ENCODE results near the gene SORL1. TPM values are rescaled to one million over a fixed set of nuclear protein-coding genes. Genes with fewer than 3 reads are reported as not detected.

Gene SORL1
- total and polyA plus RNA-seq, 9 of the 15 experiments (the other 6 are each of a cell fraction or from before 2014, with no cell fraction given) = 0.01 to 0.66 TPM; not detected in 7

- TF ChIP-seq MTA1 (IDR thresholded peaks at IDR 0.05; ENCODE audit: borderline replicate concordance) = no peak
- TF ChIP-seq POLR3G (IDR thresholded peaks at IDR 0.05; ENCODE audit: extremely low read depth, insufficient read length, insufficient replicate concordance) = no peak
- TF ChIP-seq NCOA6 (IDR thresholded peaks at IDR 0.05) = no peak
- no peak for TF ChIP-seq KLF10 (CRISPR knock-in tag; IDR thresholded peaks at IDR 0.05)
- no peak for TF ChIP-seq PHF20 (IDR thresholded peaks at IDR 0.05; ENCODE audit: partially characterized antibody)
These were observed 217.3 kb downstream of the SORL1 start (continued) for GRCh38 chr11:121669422-121669821.

GRCh38 chr11:121670266-121670665 lies 218.2 kb downstream of the SORL1 start:
- intact Hi-C loops (cut with micrococcal nuclease) (no loop called here), in situ Hi-C loops (cut with MboI) (no loop called here)
- H3K4me2 ChIP-seq (ENCODE audit: insufficient read depth, low read length) = no peak overlapping the region
- H2AFZ ChIP-seq (ENCODE audit: low read depth, low read length) = no peak overlapping the region
- H3K4me1 ChIP-seq (replicated peaks in 1 of 2; ENCODE audit: control insufficient read depth in 2 of 2, insufficient read depth in 2 of 2, low read length in 2 of 2) = no peaks in the 10 kb centered on the region; a peak in 1 of 5 replicates
- no peaks in the 10 kb centered on the region for H3K27me3 ChIP-seq (ENCODE audit: control insufficient read depth in 2 of 2, insufficient read depth in 2 of 2, low read length in 2 of 2)
- FAIRE-seq = no peak
- H3K9me1 ChIP-seq (ENCODE audit: control insufficient read depth, insufficient read depth, low read length) = no peaks in the 10 kb centered on the region
- no peaks in the 10 kb centered on the region for H3K9me3 ChIP-seq (replicated peaks; ENCODE audit: control insufficient read depth, insufficient read depth, low read depth, low read length)
- H3K27ac ChIP-seq (ENCODE audit: extremely low read depth, low read depth, low read length) = no peak overlapping the region
- no TSS peak for BruUV-seq (replicated peaks)
- H3K79me2 ChIP-seq (ENCODE audit: control insufficient read depth, insufficient read depth, low read length) = no peaks in the 10 kb centered on the region
- POLR2A ChIA-PET = no interaction called here
- CTCF ChIA-PET (ENCODE audit: low intra/inter-chr PET ratio) = no interaction called here
- TF ChIP-seq MEIS2 (IDR thresholded peaks at IDR 0.05; ENCODE audit: partially characterized antibody) (no peak), THAP7 (CRISPR knock-in tag; IDR thresholded peaks at IDR 0.05) (no peak), SNRNP70 (optimal IDR thresholded peaks at IDR 0.05; ENCODE audit: low read depth, low read length) (no peak), MTA3 (IDR thresholded peaks at IDR 0.05; ENCODE audit: borderline replicate concordance) (no peak), SMAD2 (IDR thresholded peaks at IDR 0.05; ENCODE audit: low read depth, low read length) (no peak), ZBTB2 (IDR thresholded peaks at IDR 0.05) (no peak), SRSF3 (IDR thresholded peaks at IDR 0.05; ENCODE audit: insufficient read depth, low read length) (no peak), ZBTB43 (CRISPR knock-in tag; IDR thresholded peaks at IDR 0.05) (no peak), ZC3H4 (CRISPR knock-in tag; IDR thresholded peaks at IDR 0.05; ENCODE audit: borderline replicate concordance) (no peak), HOMEZ (CRISPR knock-in tag; IDR thresholded peaks at IDR 0.05) (no peak)
- no peaks in the 10 kb centered on the region for H3K36me3 ChIP-seq (ENCODE audit: control insufficient read depth, insufficient read depth, low read length)
- H3K9ac ChIP-seq (ENCODE audit: insufficient read depth in 1 of 2, low read depth in 2 of 2, low read length in 2 of 2) = no peak overlapping the region
- WGBS (ENCODE audit: insufficient coverage, low coverage, missing lambda C conversion rate) = 0% methylated on average over 3 of the region's 3 CpGs
- no peak overlapping the region for H3K4me3 ChIP-seq
- ATAC-seq = no peak
- DNase-seq (ENCODE audit: extremely low read depth in 1 of 4, low spot score in 3 of 4) = no peak
- no peaks in the 10 kb centered on the region for H4K20me1 ChIP-seq (replicated peaks; ENCODE audit: control insufficient read depth, insufficient read depth, low read length)
